DLD1 (cell line): Measurements from ENCODE around the gene RAI14.
"Not testable (repeated sequence)": the region's sequence is repeated elsewhere in the genome, so short reads cannot be mapped to it uniquely, and the experiment has no call there.

ENCODE experiments used
- in situ Hi-C: cut with HindIII; loops from 2 replicates; pipeline ENCODE4 v1.10.0; 2017; ENCODE audit warnings: low sequenced_read_pairs

The RAI14 gene

GRCh38 chr5:34811706-34812105, 155.6 kb downstream of the RAI14 start:
- in situ Hi-C loops: no loop called here

- in situ Hi-C loops: no loop called here
Observed at GRCh38 chr5:34813509-34813908, 157.4 kb downstream of the RAI14 start.

- in situ Hi-C loops: no loop called here
Observed at GRCh38 chr5:34817558-34818351, 161.6 kb downstream of the RAI14 start.

GRCh38 chr5:34818717-34819116, 162.6 kb downstream of the RAI14 start:
- in situ Hi-C loops: no loop called here

- in situ Hi-C loops: no loop called here
Observed at GRCh38 chr5:34820593-34820992, 164.5 kb downstream of the RAI14 start.

GRCh38 chr5:34822956-34823715, 167.0 kb downstream of the RAI14 start:
- in situ Hi-C loops: no loop called here

- in situ Hi-C loops: loop anchor here (5.0 kb wide), 1 partner anchor 124 kb away; no protein-coding TSS in a partner anchor
Observed at GRCh38 chr5:34826347-34826746, 170.2 kb downstream of the RAI14 start.

GRCh38 chr5:34827588-34828506, 171.7 kb downstream of the RAI14 start:
- in situ Hi-C loops: loop anchor here (5.0 kb wide), 1 partner anchor 126 kb away; no protein-coding TSS in a partner anchor

GRCh38 chr5:34830827-34831226, 174.7 kb downstream of the RAI14 start:
- in situ Hi-C loops: not testable (repeated sequence)

- in situ Hi-C loops: no loop called here
Observed at GRCh38 chr5:34831303-34831702, 175.2 kb downstream of the RAI14 start.

GRCh38 chr5:34832568-34832967, 176.4 kb downstream of the RAI14 start:
- in situ Hi-C loops: no loop called here

GRCh38 chr5:34833090-34833489, 177.0 kb downstream of the RAI14 start:
- in situ Hi-C loops: no loop called here

- in situ Hi-C loops: no loop called here
Observed at GRCh38 chr5:34833976-34834793, 178.1 kb downstream of the RAI14 start.

- in situ Hi-C loops: no loop called here
Observed at GRCh38 chr5:34834794-34835089, 178.6 kb downstream of the RAI14 start.

GRCh38 chr5:34835664-34836063, 179.5 kb downstream of the RAI14 start:
- in situ Hi-C loops: no loop called here

- in situ Hi-C loops: no loop called here
Observed at GRCh38 chr5:34838785-34839714, 182.9 kb downstream of the RAI14 start, which contains the start of gene TTC23L. TTC23L (plus strand) TSS chr5:34839164; CDS start chr5:34840672, 1,508 bp downstream.

- in situ Hi-C loops: no loop called here
Observed at GRCh38 chr5:34841816-34842215, 185.7 kb downstream of the RAI14 start.

- in situ Hi-C loops: no loop called here
Observed at GRCh38 chr5:34842554-34842953, 186.4 kb downstream of the RAI14 start.

GRCh38 chr5:34843497-34843896, 187.4 kb downstream of the RAI14 start:
- in situ Hi-C loops: no loop called here
